ENCODE data around the gene DCAF10.

DNA sequence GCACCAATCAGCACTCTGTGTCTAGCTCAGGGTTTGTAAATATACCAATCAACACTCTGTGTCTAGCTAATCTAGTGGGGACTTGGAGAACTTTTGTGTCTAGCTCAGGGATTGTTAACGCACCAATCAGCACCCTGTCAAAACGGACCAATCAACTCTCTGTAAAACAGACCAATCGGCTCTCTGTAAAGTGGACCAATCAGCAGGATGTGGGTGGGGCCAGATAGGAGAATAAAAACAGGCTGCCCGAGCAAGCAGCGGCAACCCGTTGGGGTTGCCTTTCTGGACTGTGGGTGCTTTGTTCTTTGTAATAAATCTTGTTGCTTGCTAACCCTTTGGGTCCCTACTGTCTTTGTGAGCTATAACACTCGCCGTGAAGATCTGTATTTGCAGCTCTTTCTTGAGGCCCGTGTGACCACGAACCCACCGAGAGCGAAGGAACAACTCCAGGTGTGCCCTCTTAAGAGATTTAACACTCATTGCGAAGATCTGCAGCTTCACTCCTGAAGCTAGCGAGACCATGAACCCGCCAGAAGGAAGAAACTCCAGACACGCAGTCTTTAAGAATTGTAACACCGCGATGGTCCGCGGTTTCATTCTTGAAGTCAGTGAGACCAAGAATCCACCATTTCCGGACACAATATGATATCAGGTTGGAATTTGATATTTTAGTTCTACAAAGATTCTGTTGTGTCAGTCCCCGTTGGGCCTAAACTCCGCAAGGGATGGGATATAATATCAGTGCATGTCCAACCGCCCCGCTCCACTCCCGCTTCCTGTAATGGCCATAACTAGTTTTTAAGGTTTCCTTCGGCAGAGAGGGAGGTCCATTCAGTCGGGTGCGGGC, 47.7 kb upstream of the DCAF10 start:
- TF ChIP-seq SUZ12 (IDR thresholded peaks at IDR 0.05; ENCODE audit: extremely low read depth, insufficient read depth, insufficient read length) (no peak), ZNF274 (IDR thresholded peaks at IDR 0.05; ENCODE audit: low read depth, low read length) (no peak), YY1 (IDR thresholded peaks at IDR 0.05; ENCODE audit: insufficient read depth, insufficient read length) (no peak)
